ENCODE results near the gene USP28.
"Not testable (repeated sequence)": the region's sequence is repeated elsewhere in the genome, so short reads cannot be mapped to it uniquely, and the experiment has no call there.

USP28 gene

DNA sequence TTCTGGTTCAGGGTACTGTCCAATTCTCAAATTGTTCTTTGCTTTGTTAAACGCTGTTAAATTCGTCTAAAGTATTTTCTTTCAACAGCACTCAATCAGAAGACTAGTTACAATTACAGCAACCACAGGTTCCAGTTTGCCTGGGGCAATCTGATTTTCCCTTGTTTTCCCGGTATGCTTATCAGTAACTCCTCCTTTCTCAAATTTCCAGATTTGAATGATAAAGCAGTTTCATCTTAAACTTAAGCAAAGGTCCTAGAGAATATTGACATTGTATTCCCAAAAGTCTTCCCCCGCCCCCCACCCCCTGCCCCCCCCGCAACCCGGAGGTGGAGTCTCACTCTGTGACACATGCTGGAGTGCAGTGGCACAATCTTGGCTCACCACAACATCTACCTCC lies 10.5 kb upstream of the USP28 start:
- H3K4me3 ChIP-seq = no peak overlapping the region
- intact Hi-C loops (cut with DNase I; ENCODE audit: low total_unique reads) = no loop called here

GRCh38 chr11:113884361-113884836 lies 9.0 kb upstream of the USP28 start:
- no peaks in the 10 kb centered on the region for H3K27me3 ChIP-seq
- no peak overlapping the region for H3K27ac ChIP-seq
- peaks cover 0 to 4% (median 2%) of the 10 kb centered on the region in 4 donors for H3K4me1 ChIP-seq
- no peak for DNase-seq
- intact Hi-C loops (cut with DNase I; ENCODE audit: low total_unique reads) = no loop called here
- no peak overlapping the region for H3K4me3 ChIP-seq
- no peak for TF ChIP-seq CTCF (IDR thresholded peaks at IDR 0.05)
- H3K9me3 ChIP-seq = no peaks in the 10 kb centered on the region
- H3K36me3 ChIP-seq = no peaks in the 10 kb centered on the region

More for the DNA sequence above, 10.5 kb upstream of the USP28 start:
- Histone ChIP-seq H3K27ac (no peak overlapping the region), H3K27me3 (no peaks in the 10 kb centered on the region), H3K9me3 (no peaks in the 10 kb centered on the region), H3K4me1 (peaks cover 0 to 4% (median 2%) of the 10 kb centered on the region in 4 donors), H3K36me3 (no peaks in the 10 kb centered on the region)
- no peak for TF ChIP-seq CTCF (IDR thresholded peaks at IDR 0.05)
- DNase-seq = no peak

GRCh38 chr11:113881856-113882255 lies 6.5 kb upstream of the USP28 start:
- intact Hi-C loops (cut with DNase I; ENCODE audit: low total_unique reads) = no loop called here
- H3K27me3 ChIP-seq = no peaks in the 10 kb centered on the region
- no peak overlapping the region for H3K4me3 ChIP-seq
- TF ChIP-seq CTCF (IDR thresholded peaks at IDR 0.05) = no peak
- DNase-seq = no peak
- H3K9me3 ChIP-seq = no peaks in the 10 kb centered on the region
- H3K27ac ChIP-seq = no peak overlapping the region
- no peaks in the 10 kb centered on the region for H3K36me3 ChIP-seq
- peaks cover 0 to 4% (median 2%) of the 10 kb centered on the region in 4 donors for H3K4me1 ChIP-seq

GRCh38 chr11:113880971-113881370 lies 5.6 kb upstream of the USP28 start:
- no peak for DNase-seq
- Histone ChIP-seq H3K9me3 (no peaks in the 10 kb centered on the region), H3K27me3 (no peaks in the 10 kb centered on the region), H3K36me3 (no peaks in the 10 kb centered on the region), H3K4me3 (no peak overlapping the region), H3K27ac (no peak overlapping the region), H3K4me1 (peaks cover 0 to 4% (median 4%) of the 10 kb centered on the region in 4 donors)
- intact Hi-C loops (cut with DNase I; ENCODE audit: low total_unique reads) = no loop called here
- no peak for TF ChIP-seq CTCF (IDR thresholded peaks at IDR 0.05)

DNA sequence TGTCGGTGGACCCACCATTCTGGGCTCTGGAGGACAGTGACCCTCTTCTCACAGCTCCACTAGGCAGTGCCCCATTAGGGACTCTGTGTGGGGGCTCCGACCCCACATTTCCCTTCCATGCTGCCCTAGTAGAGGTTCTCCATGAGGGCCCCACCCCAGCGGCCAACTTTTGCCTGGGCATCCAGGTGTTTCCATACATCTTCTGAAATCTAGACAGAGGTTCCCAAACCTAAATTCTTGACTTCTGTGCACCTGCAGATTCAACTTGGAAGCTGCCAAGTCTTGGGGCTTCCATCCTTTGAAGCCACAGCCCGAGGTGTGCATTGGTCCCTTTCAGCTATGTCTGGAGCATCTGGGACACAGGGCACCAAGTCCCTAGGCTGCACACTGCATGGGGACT lies 4.1 kb upstream of the USP28 start:
- H3K27ac ChIP-seq, DNase-seq, H3K9me3 ChIP-seq, H3K4me1 ChIP-seq, H3K36me3 ChIP-seq, H3K4me3 ChIP-seq, H3K27me3 ChIP-seq: not testable (repeated sequence)
- intact Hi-C loops (cut with DNase I; ENCODE audit: low total_unique reads) = loop anchor here (10.0 kb wide), 1 partner anchor 105 kb away; the partner anchor contains the start of genes CLDN25 and ZW10

GRCh38 chr11:113877670-113878055 lies 2.3 kb upstream of the USP28 start:
- intact Hi-C loops (cut with DNase I; ENCODE audit: low total_unique reads) = loop anchor here (10.0 kb wide), 1 partner anchor 103 kb away; the partner anchor contains the start of genes CLDN25 and ZW10
- no peak overlapping the region for H3K27ac ChIP-seq
- DNase-seq = no peak
- peaks cover 0 to 24% (median 11%) of the 10 kb centered on the region in 4 donors for H3K4me1 ChIP-seq
- H3K36me3 ChIP-seq = no peaks in the 10 kb centered on the region
- H3K27me3 ChIP-seq = no peaks in the 10 kb centered on the region
- H3K9me3 ChIP-seq = no peaks in the 10 kb centered on the region
- no peak overlapping the region for H3K4me3 ChIP-seq
- TF ChIP-seq CTCF (IDR thresholded peaks at IDR 0.05) = no peak
